ENCODE measurements around the gene DERA.

Gene DERA

DNA sequence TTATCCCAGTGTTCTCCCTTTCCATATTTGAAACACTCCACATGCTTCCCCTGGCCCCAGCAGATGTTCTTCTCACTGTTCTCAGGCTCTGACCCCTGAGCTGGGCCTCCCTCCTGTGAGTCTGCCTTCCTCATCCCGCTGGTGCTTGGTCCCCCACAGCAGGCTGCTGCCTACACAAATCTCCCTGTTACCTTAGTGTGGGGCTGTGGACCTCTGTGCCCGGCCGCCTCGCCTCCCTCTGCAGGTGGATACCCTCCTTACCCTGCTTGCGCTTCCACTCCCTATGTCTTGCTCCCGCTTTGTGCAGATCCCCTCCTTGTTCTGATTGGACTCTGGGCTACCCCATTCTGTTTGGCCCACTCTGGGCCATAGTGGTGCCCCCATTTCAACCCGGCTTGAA lies 6.9 kb downstream of the DERA start:
- no peaks in the 10 kb centered on the region for H3K27me3 ChIP-seq (ENCODE audit: control insufficient read depth, insufficient read depth, low read length)
- no peak overlapping the region for H3K4me3 ChIP-seq (ENCODE audit: low read length)
- H3K4me1 ChIP-seq (ENCODE audit: control insufficient read depth, insufficient read depth, low read length): peaks cover 16% of the 10 kb centered on the region
- no peaks in the 10 kb centered on the region for H3K36me3 ChIP-seq (ENCODE audit: control insufficient read depth, insufficient read depth, low read length)
- peak overlapping the region; percentile 60 for H3K27ac ChIP-seq (ENCODE audit: low read depth, low read length)
- no peak overlapping the region for H3K9ac ChIP-seq (ENCODE audit: low read length)

GRCh38 chr12:15919418-15919817 lies 8.3 kb downstream of the DERA start:
- no peaks in the 10 kb centered on the region for H3K27me3 ChIP-seq (ENCODE audit: control insufficient read depth, insufficient read depth, low read length)
- H3K9ac ChIP-seq (ENCODE audit: low read length): no peak overlapping the region
- H3K4me3 ChIP-seq (ENCODE audit: low read length): no peak overlapping the region
- peak overlapping the region; percentile 78 for H3K27ac ChIP-seq (ENCODE audit: low read depth, low read length)
- H3K4me1 ChIP-seq (ENCODE audit: control insufficient read depth, insufficient read depth, low read length): peaks cover 16% of the 10 kb centered on the region
- no peaks in the 10 kb centered on the region for H3K36me3 ChIP-seq (ENCODE audit: control insufficient read depth, insufficient read depth, low read length)

- peaks cover 13% of the 10 kb centered on the region for H3K4me1 ChIP-seq (ENCODE audit: control insufficient read depth, insufficient read depth, low read length)
- H3K36me3 ChIP-seq (ENCODE audit: control insufficient read depth, insufficient read depth, low read length): no peaks in the 10 kb centered on the region
- H3K4me3 ChIP-seq (ENCODE audit: low read length): no peak overlapping the region
- H3K27ac ChIP-seq (ENCODE audit: low read depth, low read length): no peak overlapping the region
- H3K27me3 ChIP-seq (ENCODE audit: control insufficient read depth, insufficient read depth, low read length): no peaks in the 10 kb centered on the region
- H3K9ac ChIP-seq (ENCODE audit: low read length): no peak overlapping the region
These were observed 13.8 kb downstream of the DERA start for GRCh38 chr12:15924956-15925355.

DNA sequence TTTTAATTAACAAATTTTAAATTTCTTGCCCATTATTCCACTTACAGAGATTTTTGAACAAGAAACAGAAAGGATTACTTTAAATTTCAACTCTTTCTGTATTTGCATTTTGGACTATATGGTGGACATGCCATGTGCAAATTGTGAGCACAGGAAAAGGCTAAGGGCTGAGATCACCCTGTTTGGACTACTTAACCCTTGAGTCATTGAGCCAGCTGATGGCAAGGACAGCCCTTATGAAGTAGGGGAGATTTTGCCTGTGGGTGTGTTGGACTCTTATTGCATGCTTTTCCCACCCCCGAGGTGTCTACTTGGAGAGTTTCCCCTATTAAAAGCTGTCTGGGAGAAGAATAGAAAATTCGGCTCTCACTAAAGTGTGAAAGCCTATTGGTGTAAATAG lies 17.2 kb downstream of the DERA start:
- no peaks in the 10 kb centered on the region for H3K27me3 ChIP-seq (ENCODE audit: control insufficient read depth, insufficient read depth, low read length)
- H3K9ac ChIP-seq (ENCODE audit: low read length): peak overlapping the region; percentile 19
- H3K27ac ChIP-seq (ENCODE audit: low read depth, low read length): no peak overlapping the region
- no peak overlapping the region for H3K4me3 ChIP-seq (ENCODE audit: low read length)
- H3K36me3 ChIP-seq (ENCODE audit: control insufficient read depth, insufficient read depth, low read length): no peaks in the 10 kb centered on the region
- H3K4me1 ChIP-seq (ENCODE audit: control insufficient read depth, insufficient read depth, low read length): peaks cover 10% of the 10 kb centered on the region

GRCh38 chr12:15928870-15929571 lies 17.9 kb downstream of the DERA start:
- H3K4me3 ChIP-seq (ENCODE audit: low read length): no peak overlapping the region
- H3K27me3 ChIP-seq (ENCODE audit: control insufficient read depth, insufficient read depth, low read length): no peaks in the 10 kb centered on the region
- H3K9ac ChIP-seq (ENCODE audit: low read length): no peak overlapping the region
- H3K4me1 ChIP-seq (ENCODE audit: control insufficient read depth, insufficient read depth, low read length): peaks cover 10% of the 10 kb centered on the region
- no peak overlapping the region for H3K27ac ChIP-seq (ENCODE audit: low read depth, low read length)
- no peaks in the 10 kb centered on the region for H3K36me3 ChIP-seq (ENCODE audit: control insufficient read depth, insufficient read depth, low read length)

- Histone ChIP-seq H3K36me3 (ENCODE audit: control insufficient read depth, insufficient read depth, low read length) (no peaks in the 10 kb centered on the region), H3K9ac (ENCODE audit: low read length) (no peak overlapping the region), H3K27ac (ENCODE audit: low read depth, low read length) (no peak overlapping the region), H3K27me3 (ENCODE audit: control insufficient read depth, insufficient read depth, low read length) (no peaks in the 10 kb centered on the region), H3K4me3 (ENCODE audit: low read length) (no peak overlapping the region), H3K4me1 (ENCODE audit: control insufficient read depth, insufficient read depth, low read length) (peaks cover 10% of the 10 kb centered on the region)
These were observed 20.5 kb downstream of the DERA start for GRCh38 chr12:15931590-15932053.

GRCh38 chr12:15932327-15932726 lies 21.2 kb downstream of the DERA start:
- Histone ChIP-seq H3K27ac (ENCODE audit: low read depth, low read length) (no peak overlapping the region), H3K9ac (ENCODE audit: low read length) (no peak overlapping the region), H3K27me3 (ENCODE audit: control insufficient read depth, insufficient read depth, low read length) (no peaks in the 10 kb centered on the region), H3K4me3 (ENCODE audit: low read length) (no peak overlapping the region), H3K36me3 (ENCODE audit: control insufficient read depth, insufficient read depth, low read length) (no peaks in the 10 kb centered on the region), H3K4me1 (ENCODE audit: control insufficient read depth, insufficient read depth, low read length) (peaks cover 10% of the 10 kb centered on the region)

GRCh38 chr12:15932971-15933370 lies 21.8 kb downstream of the DERA start:
- H3K9ac ChIP-seq (ENCODE audit: low read length): no peak overlapping the region
- H3K4me3 ChIP-seq (ENCODE audit: low read length): no peak overlapping the region
- no peaks in the 10 kb centered on the region for H3K36me3 ChIP-seq (ENCODE audit: control insufficient read depth, insufficient read depth, low read length)
- peaks cover 10% of the 10 kb centered on the region for H3K4me1 ChIP-seq (ENCODE audit: control insufficient read depth, insufficient read depth, low read length)
- H3K27me3 ChIP-seq (ENCODE audit: control insufficient read depth, insufficient read depth, low read length): no peaks in the 10 kb centered on the region
- H3K27ac ChIP-seq (ENCODE audit: low read depth, low read length): no peak overlapping the region

GRCh38 chr12:15933751-15934150 lies 22.6 kb downstream of the DERA start:
- peaks cover 5% of the 10 kb centered on the region for H3K4me1 ChIP-seq (ENCODE audit: control insufficient read depth, insufficient read depth, low read length)
- H3K4me3 ChIP-seq (ENCODE audit: low read length): no peak overlapping the region
- no peak overlapping the region for H3K9ac ChIP-seq (ENCODE audit: low read length)
- no peaks in the 10 kb centered on the region for H3K27me3 ChIP-seq (ENCODE audit: control insufficient read depth, insufficient read depth, low read length)
- H3K27ac ChIP-seq (ENCODE audit: low read depth, low read length): no peak overlapping the region
- H3K36me3 ChIP-seq (ENCODE audit: control insufficient read depth, insufficient read depth, low read length): no peaks in the 10 kb centered on the region

- Histone ChIP-seq H3K27ac (ENCODE audit: low read depth, low read length) (no peak overlapping the region), H3K4me1 (ENCODE audit: control insufficient read depth, insufficient read depth, low read length) (no peaks in the 10 kb centered on the region), H3K9ac (ENCODE audit: low read length) (no peak overlapping the region), H3K27me3 (ENCODE audit: control insufficient read depth, insufficient read depth, low read length) (no peaks in the 10 kb centered on the region), H3K4me3 (ENCODE audit: low read length) (no peak overlapping the region), H3K36me3 (ENCODE audit: control insufficient read depth, insufficient read depth, low read length) (no peaks in the 10 kb centered on the region)
These were observed 25.6 kb downstream of the DERA start for GRCh38 chr12:15936751-15937150.

GRCh38 chr12:15937902-15938301 lies 26.8 kb downstream of the DERA start:
- Histone ChIP-seq H3K4me1 (ENCODE audit: control insufficient read depth, insufficient read depth, low read length) (no peaks in the 10 kb centered on the region), H3K27me3 (ENCODE audit: control insufficient read depth, insufficient read depth, low read length) (no peaks in the 10 kb centered on the region), H3K36me3 (ENCODE audit: control insufficient read depth, insufficient read depth, low read length) (no peaks in the 10 kb centered on the region), H3K9ac (ENCODE audit: low read length) (no peak overlapping the region), H3K4me3 (ENCODE audit: low read length) (no peak overlapping the region), H3K27ac (ENCODE audit: low read depth, low read length) (no peak overlapping the region)

- Histone ChIP-seq H3K4me1 (ENCODE audit: control insufficient read depth, insufficient read depth, low read length) (no peaks in the 10 kb centered on the region), H3K27ac (ENCODE audit: low read depth, low read length) (no peak overlapping the region), H3K9ac (ENCODE audit: low read length) (no peak overlapping the region), H3K36me3 (ENCODE audit: control insufficient read depth, insufficient read depth, low read length) (no peaks in the 10 kb centered on the region), H3K4me3 (ENCODE audit: low read length) (no peak overlapping the region), H3K27me3 (ENCODE audit: control insufficient read depth, insufficient read depth, low read length) (no peaks in the 10 kb centered on the region)
These were observed 28.0 kb downstream of the DERA start for GRCh38 chr12:15939111-15939510.

DNA sequence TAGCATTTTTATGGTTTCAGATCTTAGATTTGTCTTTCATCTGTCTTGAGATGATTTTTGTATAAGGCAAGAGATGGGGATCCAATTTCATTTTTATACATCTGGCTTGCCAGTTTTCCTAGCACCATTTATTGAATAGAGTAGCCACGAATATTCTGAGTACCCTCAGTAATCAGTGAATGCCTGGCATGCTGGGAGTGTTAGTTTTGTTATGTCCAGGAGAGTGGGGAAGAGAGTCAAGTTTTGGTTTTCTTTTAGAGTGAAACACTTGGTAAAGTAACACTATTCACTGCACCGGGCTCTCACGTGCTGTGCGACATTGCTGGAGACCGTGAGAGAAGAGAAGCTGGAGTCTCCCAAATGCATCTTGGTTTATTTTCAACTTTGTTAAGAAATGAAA lies 31.3 kb downstream of the DERA start:
- no peaks in the 10 kb centered on the region for H3K27me3 ChIP-seq (ENCODE audit: control insufficient read depth, insufficient read depth, low read length)
- H3K4me1 ChIP-seq (ENCODE audit: control insufficient read depth, insufficient read depth, low read length): no peaks in the 10 kb centered on the region
- no peak overlapping the region for H3K9ac ChIP-seq (ENCODE audit: low read length)
- H3K4me3 ChIP-seq (ENCODE audit: low read length): no peak overlapping the region
- H3K27ac ChIP-seq (ENCODE audit: low read depth, low read length): no peak overlapping the region
- H3K36me3 ChIP-seq (ENCODE audit: control insufficient read depth, insufficient read depth, low read length): no peaks in the 10 kb centered on the region

All from rectal smooth muscle tissue (tissue), 1 donor.